HepG2 (cell line): ENCODE measurements around the gene GLE1. TPM values are rescaled to one million over a fixed set of nuclear protein-coding genes. Genes with fewer than 3 reads are reported as not detected.

Experiments used
- ASH2L ChIP-seq: fragments of 300-600, 200-600 bp; sonication (generic); IDR thresholded peaks from 2 replicates; pipeline ENCODE4 v1.7.0; 2017; ENCODE audit warnings: low read depth, mild to moderate bottlenecking, moderate library complexity, mixed read lengths, low read length; ENCODE audit not compliant: insufficient read length
- ELF4 ChIP-seq: sonication (generic); formaldehyde crosslinking; IDR thresholded peaks from 2 replicates; pipeline ENCODE4 v1.5.0; 2020; ENCODE audit warnings: missing genetic modification reagents, mild to moderate bottlenecking, moderate library complexity, borderline replicate concordance
- GMEB1 ChIP-seq: sonication (generic); formaldehyde crosslinking; IDR thresholded peaks from 2 replicates; pipeline ENCODE4 v1.5.1; 2020; ENCODE audit warnings: missing genetic modification reagents, mild to moderate bottlenecking, borderline replicate concordance
- HIVEP1 ChIP-seq: sonication (generic); formaldehyde crosslinking; IDR thresholded peaks from 2 replicates; pipeline ENCODE4 v1.4.0; 2020; ENCODE audit warnings: mild to moderate bottlenecking, missing genetic modification reagents
- KDM2A ChIP-seq: sonication (generic); formaldehyde crosslinking; IDR thresholded peaks from 2 replicates; pipeline ENCODE4 v1.4.0; 2020; ENCODE audit warnings: low read depth, missing genetic modification reagents, borderline replicate concordance
- KLF12 ChIP-seq: sonication (generic); formaldehyde crosslinking; IDR thresholded peaks from 2 replicates; pipeline ENCODE4 v1.4.0; 2020; ENCODE audit warnings: missing genetic modification reagents, borderline replicate concordance
- MED8 ChIP-seq: sonication (generic); formaldehyde crosslinking; IDR thresholded peaks from 2 replicates; pipeline ENCODE4 v1.8.1; 2023; ENCODE audit warnings: mild to moderate bottlenecking, missing genetic modification reagents; ENCODE audit not compliant: insufficient replicate concordance
- MNT ChIP-seq: fragments of 450-650 bp; IDR thresholded peaks from 2 replicates; pipeline ENCODE4 v1.6.1; 2016
- NFE2L1 ChIP-seq: sonication (generic); formaldehyde crosslinking; IDR thresholded peaks from 2 replicates; pipeline ENCODE4 v1.4.0; 2020; ENCODE audit warnings: missing genetic modification reagents, mild to moderate bottlenecking, borderline replicate concordance
- RORA ChIP-seq: sonication (generic); formaldehyde crosslinking; IDR thresholded peaks from 2 replicates; pipeline ENCODE4 v1.5.0; 2020; ENCODE audit warnings: mild to moderate bottlenecking, missing genetic modification reagents, moderate library complexity
- SIN3B ChIP-seq: fragments of 150-350 bp; IDR thresholded peaks from 2 replicates; pipeline ENCODE4 v1.6.1; 2014; ENCODE audit warnings: low read length
- SOX6 ChIP-seq, 2 experiments: fragments of 450-650 bp in 1 of 2; sonication (generic) in 1 of 2; formaldehyde crosslinking in 1 of 2; IDR thresholded peaks; 2 replicates each; pipeline versions ENCODE4 v1.4.0 to v1.6.1; 2017 to 2020; ENCODE audit warnings: antibody characterized with exemption in 1 of 2, mild to moderate bottlenecking in 1 of 2, missing genetic modification reagents in 1 of 2
- SP4 ChIP-seq: sonication (generic); formaldehyde crosslinking; IDR thresholded peaks from 2 replicates; pipeline ENCODE4 v1.8.1; 2023; ENCODE audit warnings: mild to moderate bottlenecking, missing genetic modification reagents
- SP5 ChIP-seq: IDR thresholded peaks from 2 replicates; pipeline ENCODE4 v1.6.1; 2016; ENCODE audit warnings: low read depth, borderline replicate concordance
- TEAD3 ChIP-seq: optimal IDR thresholded peaks from 2 replicates; pipeline ENCODE3; 2016; ENCODE audit warnings: borderline replicate concordance
- ZBTB25 ChIP-seq: IDR thresholded peaks from 2 replicates; pipeline ENCODE4 v1.6.1; 2018; ENCODE audit warnings: missing genetic modification reagents
- ZNF101 ChIP-seq: sonication (generic); formaldehyde crosslinking; IDR thresholded peaks from 2 replicates; pipeline ENCODE4 v1.4.0; 2020; ENCODE audit warnings: mild to moderate bottlenecking, low read depth, missing genetic modification reagents, borderline replicate concordance
- ZNF501 ChIP-seq: sonication (generic); formaldehyde crosslinking; IDR thresholded peaks from 2 replicates; pipeline ENCODE4 v1.5.1; 2020; ENCODE audit warnings: mild to moderate bottlenecking, moderate library complexity, missing genetic modification reagents
- ZNF549 ChIP-seq: sonication (generic); formaldehyde crosslinking; IDR thresholded peaks from 2 replicates; pipeline ENCODE4 v1.5.0; 2020; ENCODE audit warnings: missing genetic modification reagents
- ZNF567 ChIP-seq: sonication (generic); formaldehyde crosslinking; IDR thresholded peaks from 2 replicates; pipeline ENCODE4 v1.8.1; 2023; ENCODE audit warnings: mild to moderate bottlenecking, missing genetic modification reagents, borderline replicate concordance
- ZNF615 ChIP-seq: sonication (generic); formaldehyde crosslinking; IDR thresholded peaks from 2 replicates; pipeline ENCODE4 v1.5.0; 2020; ENCODE audit warnings: mild to moderate bottlenecking, missing genetic modification reagents, borderline replicate concordance
- ZNF747 ChIP-seq: sonication (generic); formaldehyde crosslinking; IDR thresholded peaks from 2 replicates; pipeline ENCODE4 v1.8.1; 2023; ENCODE audit warnings: missing genetic modification reagents, mild to moderate bottlenecking, borderline replicate concordance
- ZNF891 ChIP-seq: sonication (generic); formaldehyde crosslinking; IDR thresholded peaks from 2 replicates; pipeline ENCODE4 v1.5.0; 2020; ENCODE audit warnings: mild to moderate bottlenecking, missing genetic modification reagents
- polyA plus RNA-seq, 8 experiments: library from polyadenylated mRNA; depleted of rRNA in 3 of 8; stranded (reverse) in 7 of 8; unstranded in 1 of 8; fragments of >200 nt; fragmentation: Illumina TruSeq in 4 of 8; extraction: Trizol in 4 of 8; gene quantifications; 2 replicates each; pipeline versions ENCODE4 v1.2.1 to v1.2.3, GENCODE V29; 2011 to 2016; ENCODE audit warnings: low read depth in 4 of 8, missing spikeins in 1 of 8, mixed read lengths in 1 of 8; ENCODE audit not compliant: insufficient read depth in 1 of 8
- total RNA-seq, 5 experiments: library from RNA; depleted of rRNA; stranded (reverse); fragments of >200 nt; fragmentation: Illumina TruSeq; extraction: Trizol; gene quantifications; 2 replicates each; pipeline ENCODE4 v1.2.3, GENCODE V29; 2016; ENCODE audit warnings: low read depth in 1 of 5

Gene GLE1
- total and polyA plus RNA-seq, 2 of the 13 experiments (the other 11 are each of a cell fraction or from before 2014, with no cell fraction given): 14.7 to 28.8 TPM

GRCh38 chr9:128455849-128456612, 48.5 kb upstream of the GLE1 start, which contains the start of gene ODF2 (continued):
- TF ChIP-seq KDM2A (CRISPR knock-in tag) (peak; percentile 41; the same call in 1 of the 2 replicates), SP4 (CRISPR knock-in tag) (peak; percentile 98), ZNF101 (no peak), ELF4 (CRISPR knock-in tag) (peak; percentile 78; the same call in 1 of the 2 replicates), ZNF549 (CRISPR knock-in tag) (no peak), TEAD3 (CRISPR knock-in tag) (peak; percentile 72), ASH2L (peak; percentile 21), ZNF615 (no peak), SOX6 (IDR thresholded peaks at IDR 0.05) (no peak), SOX6 (CRISPR knock-in tag; IDR thresholded peaks at IDR 0.05) (0 out of 2 replicates have a peak, but pooled peaks have one; percentile 16), SIN3B (0 out of 2 replicates have a peak, but pooled peaks have one; percentile 35), ZNF567 (no peak), ZNF747 (CRISPR knock-in tag) (0 out of 2 replicates have a peak, but pooled peaks have one; percentile 7), NFE2L1 (CRISPR knock-in tag) (no peak), ZNF501 (peak; percentile 4; the same call in 1 of the 2 replicates), HIVEP1 (no peak), SP5 (CRISPR knock-in tag) (peak; percentile 69; the same call in 1 of the 2 replicates), RORA (CRISPR knock-in tag) (no peak), ZBTB25 (CRISPR knock-in tag) (no peak), MNT (peak; percentile 91), KLF12 (CRISPR knock-in tag) (0 out of 2 replicates have a peak, but pooled peaks have one; percentile 40), GMEB1 (CRISPR knock-in tag) (peak; percentile 63; the same call in 1 of the 2 replicates), MED8 (CRISPR knock-in tag) (no peak), ZNF891 (CRISPR knock-in tag) (no peak)
